Astrocyte of the spinal cord (primary cell): ENCODE results near the gene IL17B.

Source experiments
- DNase-seq: peaks from one replicate; pipeline ENCODE4 v3.0.0; 2011; ENCODE audit warnings: low read depth, low spot score
- H3K4me3 ChIP-seq: 2 replicates; pipeline ENCODE4 v1.5.1; 2011; ENCODE audit warnings: low read depth, mild to moderate bottlenecking, low read length, moderate library complexity
- CTCF ChIP-seq: IDR thresholded peaks from 2 replicates; pipeline ENCODE4 v1.5.1; 2012; ENCODE audit warnings: low read depth, mild to moderate bottlenecking, low read length, inconsistent platforms
- in situ Hi-C: cut with HindIII; loops from 2 replicates; pipeline ENCODE4 v1.10.0; 2017; ENCODE audit warnings: low sequenced_read_pairs

The IL17B gene

GRCh38 chr5:149382517-149383220 lies 3.6 kb upstream of the IL17B start:
- no peak for DNase-seq

GRCh38 chr5:149381986-149382338 lies 2.9 kb upstream of the IL17B start:
- H3K4me3 ChIP-seq = no peak overlapping the region
- peak; percentile 97 for TF ChIP-seq CTCF
- DNase-seq = peak; percentile 58
- in situ Hi-C loops = no loop called here

More at GRCh38 chr5:149382517-149383220, 3.6 kb upstream of the IL17B start:
- no peak for TF ChIP-seq CTCF
- in situ Hi-C loops = no loop called here
- H3K4me3 ChIP-seq = no peak overlapping the region

- H3K4me3 ChIP-seq = no peak overlapping the region
- no peak for DNase-seq
- TF ChIP-seq CTCF = no peak
- in situ Hi-C loops = no loop called here
These were observed 2.3 kb upstream of the IL17B start for GRCh38 chr5:149381261-149381985.

GRCh38 chr5:149380466-149381121 lies 1.5 kb upstream of the IL17B start:
- no peak for TF ChIP-seq CTCF
- in situ Hi-C loops = no loop called here
- no peak for DNase-seq
- no peak overlapping the region for H3K4me3 ChIP-seq

GRCh38 chr5:149379818-149380374 lies 804 bp upstream of the IL17B start:
- in situ Hi-C loops = no loop called here
- H3K4me3 ChIP-seq = no peak overlapping the region
- no peak for DNase-seq
- TF ChIP-seq CTCF = no peak

- no peak overlapping the region for H3K4me3 ChIP-seq
- no peak for DNase-seq
- TF ChIP-seq CTCF = no peak
- in situ Hi-C loops = no loop called here
These were observed 761 bp downstream of the IL17B start for GRCh38 chr5:149378241-149378820.
